ENCODE results near the gene DRD2. TPM values are rescaled to one million over a fixed set of nuclear protein-coding genes. Genes with fewer than 3 reads are reported as not detected.

DRD2 gene
- total RNA-seq, 1 donor from 2014 or later, result 7.5 TPM

DNA sequence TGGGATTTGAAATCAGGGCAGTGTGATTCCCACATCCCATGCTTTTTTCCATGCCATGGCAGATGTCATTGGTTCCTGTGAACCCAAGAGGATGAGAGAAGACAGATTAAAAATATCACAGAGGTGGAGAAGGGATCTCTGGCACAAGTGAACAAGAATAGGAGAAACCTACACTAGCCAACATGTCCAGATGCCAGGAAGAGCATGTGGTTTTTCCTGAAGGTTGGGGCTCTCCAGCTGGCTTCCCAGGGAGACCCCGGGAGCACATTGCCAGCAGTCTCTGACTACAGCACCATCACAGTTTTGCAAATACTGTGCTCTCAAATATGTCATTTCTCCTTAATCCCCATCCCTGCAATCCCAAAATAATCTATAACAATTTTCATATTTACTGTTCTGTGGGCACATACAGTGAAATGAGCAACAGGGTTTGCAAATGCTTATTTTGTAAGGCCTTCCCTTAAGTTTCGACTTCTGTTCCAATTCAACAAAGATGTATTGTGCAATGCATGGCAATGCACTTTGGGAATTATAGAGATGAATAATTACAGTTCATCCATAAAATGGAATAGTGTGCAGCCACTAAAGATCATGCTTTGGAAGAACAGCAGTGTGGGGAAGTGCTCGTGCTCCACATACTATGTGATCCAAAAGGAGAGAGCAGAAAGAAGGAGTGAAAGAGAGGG is 82.8 kb downstream of the DRD2 start:
- peaks cover under 1% of the 10 kb centered on the region for H3K4me1 Mint-ChIP-seq
- TF ChIP-seq, protein P1, sequence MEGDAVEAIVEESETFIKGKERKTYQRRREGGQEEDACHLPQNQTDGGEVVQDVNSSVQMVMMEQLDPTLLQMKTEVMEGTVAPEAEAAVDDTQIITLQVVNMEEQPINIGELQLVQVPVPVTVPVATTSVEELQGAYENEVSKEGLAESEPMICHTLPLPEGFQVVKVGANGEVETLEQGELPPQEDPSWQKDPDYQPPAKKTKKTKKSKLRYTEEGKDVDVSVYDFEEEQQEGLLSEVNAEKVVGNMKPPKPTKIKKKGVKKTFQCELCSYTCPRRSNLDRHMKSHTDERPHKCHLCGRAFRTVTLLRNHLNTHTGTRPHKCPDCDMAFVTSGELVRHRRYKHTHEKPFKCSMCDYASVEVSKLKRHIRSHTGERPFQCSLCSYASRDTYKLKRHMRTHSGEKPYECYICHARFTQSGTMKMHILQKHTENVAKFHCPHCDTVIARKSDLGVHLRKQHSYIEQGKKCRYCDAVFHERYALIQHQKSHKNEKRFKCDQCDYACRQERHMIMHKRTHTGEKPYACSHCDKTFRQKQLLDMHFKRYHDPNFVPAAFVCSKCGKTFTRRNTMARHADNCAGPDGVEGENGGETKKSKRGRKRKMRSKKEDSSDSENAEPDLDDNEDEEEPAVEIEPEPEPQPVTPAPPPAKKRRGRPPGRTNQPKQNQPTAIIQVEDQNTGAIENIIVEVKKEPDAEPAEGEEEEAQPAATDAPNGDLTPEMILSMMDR (IDR thresholded peaks at IDR 0.05; ENCODE audit: unreplicated experiment), result no peak
- H3K9me3 Mint-ChIP-seq, result no peaks in the 10 kb centered on the region
- no peak overlapping the region for H3K4me3 Mint-ChIP-seq
- DNase-seq (ENCODE audit: low spot score in 2 of 2, unreplicated experiment in 2 of 2), result no peak
- H3K27me3 Mint-ChIP-seq (ENCODE audit: low read depth), result peaks cover 3% of the 10 kb centered on the region
- H3K27ac Mint-ChIP-seq, result no peak overlapping the region
- H3K36me3 Mint-ChIP-seq, result no peaks in the 10 kb centered on the region

DNA sequence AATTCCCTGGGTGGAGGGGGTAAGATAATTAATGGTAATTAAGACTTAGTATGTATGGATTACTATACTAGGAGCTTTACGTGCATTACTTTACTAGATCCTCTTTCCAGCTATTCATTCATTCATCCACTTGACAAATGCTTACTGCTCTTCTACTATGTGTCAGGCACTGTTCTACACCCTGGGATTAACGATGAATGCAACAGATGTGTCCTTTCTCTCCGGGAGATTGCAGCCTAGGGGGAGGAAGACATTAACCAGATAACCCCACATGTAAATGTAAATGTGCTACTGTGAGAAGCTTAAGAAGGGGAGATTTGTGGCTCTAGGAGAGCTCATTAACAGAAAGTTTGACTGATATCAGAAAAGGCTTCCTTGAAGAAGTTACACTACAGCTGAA is 85.9 kb downstream of the DRD2 start:
- Mint-ChIP-seq H3K27me3 (ENCODE audit: low read depth) (peaks cover 3% of the 10 kb centered on the region), H3K4me3 (no peak overlapping the region), H3K4me1 (peaks cover 13% of the 10 kb centered on the region), H3K27ac (no peak overlapping the region), H3K9me3 (no peaks in the 10 kb centered on the region), H3K36me3 (no peaks in the 10 kb centered on the region)
- DNase-seq (ENCODE audit: low spot score in 2 of 2, unreplicated experiment in 2 of 2), result no peak
- TF ChIP-seq, protein P1 (IDR thresholded peaks at IDR 0.05; ENCODE audit: unreplicated experiment), result no peak

GRCh38 chr11:113387605-113388211 is 87.5 kb downstream of the DRD2 start, which contains the start of gene ANKK1:
TSS of gene ANKK1 (plus strand) at chr11:113387779. CDS start at chr11:113387885, 106 bp downstream.
- DNase-seq (ENCODE audit: low spot score in 2 of 2, unreplicated experiment in 2 of 2), result peak in 1 of 2 experiments; percentile 59
- no peaks in the 10 kb centered on the region for H3K9me3 Mint-ChIP-seq
- no peak within 1 kb of the TSS for H3K27ac Mint-ChIP-seq
- H3K36me3 Mint-ChIP-seq, result no peaks in the 10 kb centered on the region
- TF ChIP-seq, protein P1 (IDR thresholded peaks at IDR 0.05; ENCODE audit: unreplicated experiment), result no peak
- peaks cover 13% of the 10 kb centered on the region for H3K4me1 Mint-ChIP-seq
- H3K27me3 Mint-ChIP-seq (ENCODE audit: low read depth), result peaks cover 3% of the 10 kb centered on the region
- no peak within 1 kb of the TSS for H3K4me3 Mint-ChIP-seq

DNA sequence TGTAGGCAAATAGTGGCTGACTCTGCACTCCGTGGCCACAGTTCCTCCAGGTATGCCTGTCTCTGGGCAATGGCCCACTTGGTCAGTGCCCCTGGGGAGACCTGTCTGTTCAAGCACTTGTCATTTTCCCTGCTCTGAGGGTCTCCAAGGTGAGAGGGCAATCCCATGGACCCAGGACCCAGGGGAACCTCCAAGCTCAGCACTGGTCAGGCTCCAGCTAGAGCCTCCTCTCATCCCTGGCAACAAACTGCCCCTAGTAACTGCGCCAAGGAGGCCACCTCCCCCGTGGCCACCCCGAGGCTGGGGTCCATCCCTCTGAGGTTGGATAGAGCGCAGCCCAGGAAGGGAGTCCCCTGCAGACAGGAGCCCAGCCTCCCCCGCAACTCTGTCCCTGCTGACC is 88.3 kb downstream of the DRD2 start:
- H3K9me3 Mint-ChIP-seq, result no peaks in the 10 kb centered on the region
- TF ChIP-seq, protein P1 (IDR thresholded peaks at IDR 0.05; ENCODE audit: unreplicated experiment), result no peak
- peaks cover 13% of the 10 kb centered on the region for H3K4me1 Mint-ChIP-seq
- no peak for DNase-seq (ENCODE audit: low spot score in 2 of 2, unreplicated experiment in 2 of 2)
- no peaks in the 10 kb centered on the region for H3K36me3 Mint-ChIP-seq
- H3K27me3 Mint-ChIP-seq (ENCODE audit: low read depth), result no peaks in the 10 kb centered on the region
- H3K27ac Mint-ChIP-seq, result no peak overlapping the region
- H3K4me3 Mint-ChIP-seq, result no peak overlapping the region

DNA sequence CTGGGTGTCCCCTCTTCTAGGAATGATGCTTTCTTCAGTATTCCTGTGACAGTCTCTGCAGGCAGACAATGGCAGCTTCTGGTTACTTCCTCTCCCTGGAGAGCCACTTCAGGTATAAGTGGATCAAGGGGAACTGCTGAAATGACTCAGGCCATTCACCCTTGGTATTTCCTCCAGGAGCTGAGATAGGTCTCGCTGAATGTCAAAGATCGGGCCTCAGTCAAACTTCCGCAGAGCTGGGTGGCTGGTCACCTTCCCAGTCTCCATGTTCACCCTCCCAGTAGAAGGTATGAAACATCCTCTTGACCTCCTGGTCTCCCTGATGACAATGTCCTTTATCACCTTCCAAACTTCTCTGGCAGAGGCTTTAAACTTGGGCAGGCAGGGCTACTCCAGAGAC is 89.4 kb downstream of the DRD2 start:
- TF ChIP-seq, protein P1 (IDR thresholded peaks at IDR 0.05; ENCODE audit: unreplicated experiment), result no peak
- H3K27me3 Mint-ChIP-seq (ENCODE audit: low read depth), result no peaks in the 10 kb centered on the region
- no peaks in the 10 kb centered on the region for H3K9me3 Mint-ChIP-seq
- no peak for DNase-seq (ENCODE audit: low spot score in 2 of 2, unreplicated experiment in 2 of 2)
- no peak overlapping the region for H3K27ac Mint-ChIP-seq
- peaks cover 13% of the 10 kb centered on the region for H3K4me1 Mint-ChIP-seq
- H3K36me3 Mint-ChIP-seq, result no peaks in the 10 kb centered on the region
- H3K4me3 Mint-ChIP-seq, result no peak overlapping the region
